HG03135 (cell line): ENCODE measurements around the gene DNMT3B.
A peak's percentile ranks its signal among the peaks of the same experiment; 100 is the strongest.
"Not testable (repeated sequence)": the region's sequence is repeated elsewhere in the genome, so short reads cannot be mapped to it uniquely, and the experiment has no call there.

Source experiments
- ATAC-seq: cut with Tn5 transposase; IDR thresholded peaks from one replicate; pipeline ENCODE4 v1.9.1; 2021; ENCODE audit warnings: mild to moderate bottlenecking, moderate library complexity; ENCODE audit not compliant: unreplicated experiment

The DNMT3B gene

GRCh38 chr20:32789896-32790750 is 27.9 kb downstream of the DNMT3B start:
- ATAC-seq, result peak; percentile 60

- ATAC-seq, result no peak
Observed at GRCh38 chr20:32790751-32791057, 28.5 kb downstream of the DNMT3B start.

- ATAC-seq, result no peak
Observed at GRCh38 chr20:32792316-32792715, 30.1 kb downstream of the DNMT3B start.

GRCh38 chr20:32792731-32793458 is 30.7 kb downstream of the DNMT3B start:
- no peak for ATAC-seq

GRCh38 chr20:32796383-32796948 is 34.3 kb downstream of the DNMT3B start:
- ATAC-seq, result no peak

- no peak for ATAC-seq
Observed at GRCh38 chr20:32796981-32797451, 34.8 kb downstream of the DNMT3B start.

- ATAC-seq, result not testable (repeated sequence)
Observed at GRCh38 chr20:32797571-32797970, 35.4 kb downstream of the DNMT3B start.

GRCh38 chr20:32798046-32798981 is 36.1 kb downstream of the DNMT3B start:
- ATAC-seq, result no peak

GRCh38 chr20:32803092-32803491 is 40.9 kb downstream of the DNMT3B start:
- ATAC-seq, result no peak

- ATAC-seq, result no peak
Observed at GRCh38 chr20:32804022-32804715, 42.0 kb downstream of the DNMT3B start.

GRCh38 chr20:32804817-32805216 is 42.6 kb downstream of the DNMT3B start:
- ATAC-seq, result no peak

GRCh38 chr20:32805721-32806120 is 43.5 kb downstream of the DNMT3B start:
- ATAC-seq, result no peak

- no peak for ATAC-seq
Observed at GRCh38 chr20:32806356-32806755, 44.2 kb downstream of the DNMT3B start.

- no peak for ATAC-seq
Observed at GRCh38 chr20:32807706-32808105, 45.5 kb downstream of the DNMT3B start.

- ATAC-seq, result no peak
Observed at GRCh38 chr20:32808438-32808837, 46.3 kb downstream of the DNMT3B start.

GRCh38 chr20:32809907-32810306 is 47.7 kb downstream of the DNMT3B start:
- ATAC-seq, result no peak

GRCh38 chr20:32810941-32811340 is 48.8 kb downstream of the DNMT3B start:
- no peak for ATAC-seq

GRCh38 chr20:32811886-32812285 is 49.7 kb downstream of the DNMT3B start:
- ATAC-seq, result no peak

GRCh38 chr20:32819992-32820697 is 58.0 kb downstream of the DNMT3B start:
- ATAC-seq, result peak; percentile 65
